ENCODE results near the gene IL4I1.

Gene IL4I1

GRCh38 chr19:49855277-49855675 lies 41.4 kb downstream of the IL4I1 start:
- DNase-seq (ENCODE audit: extremely low read depth, insufficient read length) = no peak
- peaks cover 25% of the 10 kb centered on the region for H3K36me3 ChIP-seq (ENCODE audit: control insufficient read depth, insufficient read depth, low read length)

GRCh38 chr19:49854378-49855263 lies 42.1 kb downstream of the IL4I1 start:
- no peak for TF ChIP-seq CTCF (IDR thresholded peaks at IDR 0.05; ENCODE audit: insufficient read depth, low read length, poor library complexity, severe bottlenecking)
- Histone ChIP-seq H3K4me3 (replicated peaks; ENCODE audit: low read depth, low read length) (no peak overlapping the region), H3K36me3 (ENCODE audit: control insufficient read depth, insufficient read depth, low read length) (peaks cover 21% of the 10 kb centered on the region), H3K27me3 (replicated peaks; ENCODE audit: control insufficient read depth, insufficient read depth, low read length) (no peaks in the 10 kb centered on the region)
- no peak for DNase-seq (ENCODE audit: extremely low read depth, insufficient read length)

More at GRCh38 chr19:49855277-49855675, 41.4 kb downstream of the IL4I1 start:
- TF ChIP-seq CTCF (IDR thresholded peaks at IDR 0.05; ENCODE audit: insufficient read depth, low read length, poor library complexity, severe bottlenecking) = no peak
- Histone ChIP-seq H3K4me3 (replicated peaks; ENCODE audit: low read depth, low read length) (no peak overlapping the region), H3K27me3 (replicated peaks; ENCODE audit: control insufficient read depth, insufficient read depth, low read length) (no peaks in the 10 kb centered on the region)

GRCh38 chr19:49853852-49854377 lies 42.8 kb downstream of the IL4I1 start:
- Histone ChIP-seq H3K27me3 (replicated peaks; ENCODE audit: control insufficient read depth, insufficient read depth, low read length) (no peaks in the 10 kb centered on the region), H3K36me3 (ENCODE audit: control insufficient read depth, insufficient read depth, low read length) (peaks cover 20% of the 10 kb centered on the region), H3K4me3 (replicated peaks; ENCODE audit: low read depth, low read length) (no peak overlapping the region)
- TF ChIP-seq CTCF (IDR thresholded peaks at IDR 0.05; ENCODE audit: insufficient read depth, low read length, poor library complexity, severe bottlenecking) = no peak
- no peak for DNase-seq (ENCODE audit: extremely low read depth, insufficient read length)

GRCh38 chr19:49852631-49853126 lies 44.0 kb downstream of the IL4I1 start:
- Histone ChIP-seq H3K4me3 (replicated peaks; ENCODE audit: low read depth, low read length) (no peak overlapping the region), H3K36me3 (ENCODE audit: control insufficient read depth, insufficient read depth, low read length) (peaks cover 11% of the 10 kb centered on the region), H3K27me3 (replicated peaks; ENCODE audit: control insufficient read depth, insufficient read depth, low read length) (no peaks in the 10 kb centered on the region)
- no peak for TF ChIP-seq CTCF (IDR thresholded peaks at IDR 0.05; ENCODE audit: insufficient read depth, low read length, poor library complexity, severe bottlenecking)
- no peak for DNase-seq (ENCODE audit: extremely low read depth, insufficient read length)

- Histone ChIP-seq H3K4me3 (replicated peaks; ENCODE audit: low read depth, low read length) (peak overlapping the region; percentile 70), H3K36me3 (ENCODE audit: control insufficient read depth, insufficient read depth, low read length) (peaks cover 8% of the 10 kb centered on the region), H3K27me3 (replicated peaks; ENCODE audit: control insufficient read depth, insufficient read depth, low read length) (no peaks in the 10 kb centered on the region)
- no peak for DNase-seq (ENCODE audit: extremely low read depth, insufficient read length)
- TF ChIP-seq CTCF (IDR thresholded peaks at IDR 0.05; ENCODE audit: insufficient read depth, low read length, poor library complexity, severe bottlenecking) = peak; percentile 3
Measured at GRCh38 chr19:49851456-49852259, 45.0 kb downstream of the IL4I1 start.

Measured in GM06990 (cell line).